COLO668 (cell line): ENCODE results near the gene GNAL.
"Not testable (repeated sequence)": the region's sequence is repeated elsewhere in the genome, so short reads cannot be mapped to it uniquely, and the experiment has no call there.

Source experiments
- DNase-seq: peaks from one replicate; lab custom pipeline; 2025; ENCODE audit not compliant: unreplicated experiment; lab: John Stamatoyannopoulos, UW

The GNAL gene

GRCh38 chr18:11668441-11669169 is 20.5 kb upstream of the GNAL start:
- no peak for DNase-seq

DNA sequence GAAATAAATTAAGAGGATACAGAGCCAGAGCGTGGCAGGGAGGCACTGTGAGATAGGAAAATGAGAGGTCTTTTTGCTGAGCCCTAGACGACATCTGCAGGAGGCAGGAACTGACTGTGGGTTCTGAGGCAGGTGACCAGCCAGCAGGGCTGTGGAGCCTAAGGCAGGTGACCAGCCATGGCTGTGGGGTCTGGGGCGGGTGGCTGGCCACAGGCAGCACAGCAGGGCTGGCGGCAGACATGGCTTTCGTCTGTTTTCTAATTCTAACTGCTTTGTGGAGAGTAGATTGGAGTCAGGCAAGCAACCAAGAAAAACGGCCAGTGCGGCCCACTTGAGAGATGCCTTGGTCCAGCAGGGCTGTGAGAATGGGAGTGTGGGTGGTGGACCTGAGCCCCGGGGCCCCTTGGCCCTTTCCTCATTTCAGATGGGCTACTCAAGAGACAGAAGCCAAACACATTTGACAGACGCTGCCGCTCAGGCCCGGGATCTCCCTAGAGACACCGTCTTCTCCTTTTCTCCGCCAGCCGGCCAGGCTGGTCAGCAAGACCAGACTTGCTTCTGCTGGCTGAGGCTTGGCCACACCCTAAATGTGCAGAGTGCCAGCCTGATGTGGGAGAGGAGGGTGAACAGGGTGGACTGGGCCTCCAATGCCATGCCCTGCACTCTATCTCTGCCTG is 19.7 kb upstream of the GNAL start:
- no peak for DNase-seq

GRCh38 chr18:11669948-11670275 is 19.2 kb upstream of the GNAL start:
- no peak for DNase-seq

DNA sequence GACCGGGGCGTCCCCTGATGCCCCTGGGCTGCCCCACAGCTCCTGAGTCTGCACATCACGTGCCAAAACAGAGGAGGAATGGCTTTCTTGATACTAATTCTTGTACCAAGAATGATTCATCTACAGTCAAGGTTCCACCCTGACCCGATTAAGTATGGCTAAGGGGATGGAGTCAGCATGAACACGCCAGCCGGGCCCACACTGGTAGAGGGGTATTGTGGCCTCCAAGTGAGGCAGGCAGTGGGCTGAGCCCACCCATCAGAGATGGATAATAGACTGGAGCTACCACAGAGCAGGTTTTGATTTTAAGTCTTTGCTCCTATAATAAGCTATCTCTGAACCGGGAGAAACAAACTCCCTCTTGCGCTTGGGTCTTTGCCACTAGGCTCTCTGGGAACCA is 17.9 kb upstream of the GNAL start:
- no peak for DNase-seq

- DNase-seq, result no peak
Observed at GRCh38 chr18:11672198-11672597, 16.9 kb upstream of the GNAL start.

GRCh38 chr18:11672846-11673454 is 16.1 kb upstream of the GNAL start:
- DNase-seq, result no peak

DNA sequence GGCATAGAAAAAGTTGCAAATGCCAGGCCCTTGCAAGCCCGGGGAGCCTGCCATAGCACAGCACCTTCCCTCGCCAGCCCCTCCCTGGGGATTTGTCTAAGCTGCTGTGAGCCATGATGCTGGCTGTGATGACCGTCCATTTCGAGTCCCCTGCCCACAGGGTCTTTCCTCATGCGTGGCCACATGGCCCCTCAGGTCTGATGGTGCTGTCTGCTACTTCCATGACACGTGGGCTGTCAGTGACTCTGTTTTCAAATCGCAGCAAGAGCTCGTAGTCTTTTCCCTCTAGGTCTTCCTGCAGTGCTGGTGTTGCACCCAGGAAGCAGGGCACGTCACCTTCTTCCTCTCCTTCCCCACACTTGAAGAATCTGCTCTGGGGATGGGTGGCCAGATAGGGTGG is 15.5 kb upstream of the GNAL start:
- DNase-seq, result no peak

- no peak for DNase-seq
Observed at GRCh38 chr18:11674119-11674518, 14.9 kb upstream of the GNAL start.

DNA sequence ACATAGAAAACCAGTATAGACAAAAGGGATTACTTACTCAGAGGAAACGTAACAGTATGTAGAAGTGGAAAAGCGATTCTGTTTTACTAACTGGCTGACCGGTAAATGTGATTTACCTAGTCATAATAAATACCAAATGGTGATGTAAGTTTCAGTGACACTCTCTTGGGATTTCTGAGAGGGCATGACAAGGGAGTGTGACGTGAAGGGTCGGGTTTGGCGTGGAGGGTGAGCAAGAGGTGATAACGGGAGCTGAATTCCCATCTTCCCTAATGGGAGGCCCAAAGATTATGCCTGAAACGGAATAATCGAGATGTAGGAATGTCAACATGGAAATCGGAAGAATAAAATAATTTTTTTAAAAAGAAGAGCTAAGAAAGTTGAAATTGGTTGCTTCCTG is 12.7 kb upstream of the GNAL start:
- no peak for DNase-seq

GRCh38 chr18:11676867-11677266 is 12.2 kb upstream of the GNAL start:
- DNase-seq, result no peak

- DNase-seq, result no peak
Observed at GRCh38 chr18:11678211-11678610, 10.9 kb upstream of the GNAL start.

- DNase-seq, result peak; percentile 46
Observed at GRCh38 chr18:11689669-11690565, 853 bp downstream of the GNAL start.

DNA sequence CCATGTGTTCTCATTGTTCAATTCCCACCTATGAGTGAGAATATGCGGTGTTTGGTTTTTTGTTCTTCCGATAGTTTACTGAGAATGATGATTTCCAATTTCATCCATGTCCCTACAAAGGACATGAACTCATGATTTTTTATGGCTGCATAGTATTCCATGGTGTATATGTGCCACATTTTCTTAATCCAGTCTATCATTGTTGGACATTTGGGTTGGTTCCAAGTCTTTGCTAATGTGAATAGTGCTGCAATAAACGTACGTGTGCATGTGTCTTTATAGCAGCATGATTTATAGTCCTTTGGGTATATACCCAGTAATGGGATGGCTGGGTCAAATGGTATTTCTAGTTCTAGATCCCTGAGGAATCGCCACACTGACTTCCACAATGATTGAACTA is 1.6 kb downstream of the GNAL start:
- not testable (repeated sequence) for DNase-seq

DNA sequence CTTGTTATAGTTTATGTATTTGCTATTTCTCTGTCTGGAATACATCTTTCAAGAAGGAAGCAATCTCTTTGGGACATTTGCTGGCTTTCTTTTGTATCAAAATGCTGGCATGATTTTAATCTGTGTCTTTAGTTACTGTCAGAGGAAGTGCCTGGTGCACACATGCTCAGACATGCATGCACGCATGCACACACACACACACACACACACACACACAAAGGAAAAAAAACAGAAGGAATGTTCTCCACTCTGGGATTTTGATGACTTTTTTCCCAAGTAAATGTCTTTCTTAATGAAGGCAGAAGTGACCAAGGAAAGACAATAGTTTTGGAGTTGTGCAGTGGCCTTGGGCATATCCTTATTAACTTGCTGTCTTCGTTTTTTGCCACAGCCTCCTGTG is 6.7 kb downstream of the GNAL start:
- no peak for DNase-seq

DNA sequence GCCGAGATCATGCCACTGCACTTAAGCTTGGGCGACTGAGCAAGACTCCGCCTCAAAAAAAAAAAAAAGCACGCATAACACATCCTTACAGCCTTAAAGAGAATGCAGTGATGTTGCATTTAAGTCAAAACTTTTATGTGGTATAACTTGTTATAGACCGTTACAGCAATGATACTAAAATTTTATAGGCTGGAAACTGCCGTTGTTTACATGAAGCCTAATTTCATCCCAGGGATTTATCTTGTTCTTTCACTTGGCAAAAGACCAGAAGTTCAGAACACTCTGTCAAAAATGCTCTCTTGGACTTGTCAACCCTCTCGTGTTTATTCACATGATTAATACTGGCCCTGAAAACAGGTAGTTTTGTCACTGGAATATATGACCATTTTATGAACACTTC is 7.4 kb downstream of the GNAL start:
- no peak for DNase-seq

DNA sequence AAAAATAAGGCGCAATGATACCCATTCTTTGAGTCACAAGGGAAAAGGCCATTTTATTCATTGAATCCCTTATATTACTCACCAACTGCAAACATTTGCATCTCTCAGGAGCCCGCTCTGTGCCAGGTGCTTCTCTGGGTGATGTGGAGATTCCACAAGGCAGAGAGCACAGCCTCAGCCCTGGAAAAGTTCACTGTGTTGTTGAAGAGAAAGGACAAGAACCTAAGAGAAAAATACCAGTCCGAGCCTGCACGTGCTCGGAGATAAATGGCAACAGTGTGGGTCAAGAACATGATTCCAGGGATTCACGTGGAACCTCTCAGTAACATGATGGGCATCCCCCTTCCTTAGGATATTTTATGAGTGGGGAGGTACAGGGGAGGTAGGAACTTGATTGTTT is 11.8 kb downstream of the GNAL start:
- DNase-seq, result no peak

DNA sequence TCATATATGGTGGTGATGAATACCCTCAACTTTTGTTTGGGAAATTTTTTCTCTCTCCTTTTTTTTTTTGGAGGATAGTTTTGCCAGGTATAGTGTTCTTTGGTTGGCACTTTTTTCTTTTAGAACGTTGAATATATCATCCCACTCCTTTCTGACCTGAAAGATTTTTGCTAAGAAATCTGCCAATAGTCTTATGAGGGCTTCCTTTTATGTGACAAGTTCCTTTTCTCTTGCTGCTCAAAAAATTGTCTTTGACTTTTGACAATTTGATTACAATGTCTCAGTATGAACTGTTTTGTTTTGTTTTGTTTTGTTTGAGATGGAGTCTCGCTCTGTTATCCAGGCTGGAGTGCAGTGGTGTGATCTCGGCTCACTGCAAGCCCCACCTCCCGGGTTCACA is 21.5 kb downstream of the GNAL start:
- no peak for DNase-seq

DNA sequence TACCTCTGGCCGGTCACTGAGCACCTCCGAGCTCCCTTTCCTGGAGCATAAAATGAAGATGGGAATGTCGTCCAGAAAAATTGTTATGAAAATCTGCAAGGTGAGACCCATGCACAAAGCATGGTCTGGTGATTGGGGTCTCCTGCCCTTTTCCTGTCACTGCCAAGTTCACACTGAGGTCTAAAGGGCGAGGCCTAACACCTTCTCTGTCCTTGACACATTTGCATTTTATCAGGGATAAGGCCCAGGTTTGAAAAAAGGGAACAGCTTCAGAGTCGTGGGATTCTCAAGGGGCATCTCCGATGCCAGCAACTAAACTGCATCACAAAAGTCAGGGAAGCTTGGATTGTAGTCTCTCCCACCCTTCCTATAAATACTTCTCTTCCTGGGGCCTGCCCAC is 24.7 kb downstream of the GNAL start:
- no peak for DNase-seq

DNA sequence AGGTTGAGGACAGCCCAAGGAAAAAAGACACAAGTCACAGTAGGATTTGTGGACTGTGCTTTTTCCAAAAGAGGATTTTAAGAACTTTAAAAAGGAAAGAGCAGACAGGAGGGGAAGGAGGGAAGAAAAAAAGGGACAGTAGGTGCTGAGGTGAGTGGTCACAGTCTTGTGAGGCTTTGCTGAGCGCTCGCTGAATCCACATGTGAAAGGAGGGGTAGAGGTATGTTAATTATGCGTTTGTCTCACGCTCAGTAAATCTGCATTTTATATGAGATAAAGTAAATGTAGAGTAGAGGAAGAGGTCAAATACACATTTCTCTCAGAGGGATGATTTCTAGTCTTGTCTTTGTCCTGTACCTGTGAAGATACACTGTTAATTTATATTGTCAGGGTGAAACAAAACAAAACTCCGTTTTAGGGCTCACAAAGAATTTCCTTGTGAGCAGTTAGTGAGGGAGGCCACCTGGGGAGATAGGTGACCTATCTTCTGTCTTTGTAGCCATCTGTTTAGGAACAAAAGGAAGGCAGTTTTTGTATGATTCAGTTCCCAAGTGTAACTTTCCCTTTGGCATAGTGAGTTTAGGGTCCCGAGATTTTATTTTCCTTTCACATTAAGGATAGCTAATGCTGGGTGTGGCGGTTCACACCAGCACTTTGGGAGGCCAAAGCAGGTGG is 25.3 kb downstream of the GNAL start:
- no peak for DNase-seq

- DNase-seq, result not testable (repeated sequence)
Observed at GRCh38 chr18:11716767-11717315, 27.8 kb downstream of the GNAL start.

DNA sequence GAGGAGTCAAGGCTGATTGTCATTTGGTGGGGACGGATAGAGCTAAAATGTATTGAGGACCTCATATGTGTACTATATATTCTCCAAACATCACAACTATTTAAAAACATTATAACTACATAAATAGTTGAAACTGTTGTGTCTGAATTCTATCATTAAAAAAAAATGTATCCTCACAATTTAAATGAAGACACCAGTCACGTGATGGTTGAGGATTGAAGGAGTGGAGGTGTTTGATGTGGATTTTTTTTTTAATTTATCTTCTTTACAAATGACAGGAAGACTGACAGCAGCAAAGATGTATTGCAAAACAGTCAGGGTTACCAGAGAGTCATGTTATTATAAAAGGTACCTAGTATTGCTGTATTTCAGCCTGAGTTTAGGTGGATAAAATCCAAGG is 30.0 kb downstream of the GNAL start:
- no peak for DNase-seq
